HepG2 (cell line): Measurements from ENCODE around the gene ATAD3A. TPM values are rescaled to one million over a fixed set of nuclear protein-coding genes. Genes with fewer than 3 reads are reported as not detected.

Source experiments
- ARID4A ChIP-seq: sonication (generic); formaldehyde crosslinking; IDR thresholded peaks from 2 replicates; pipeline ENCODE4 v1.5.0; 2020; ENCODE audit warnings: mild to moderate bottlenecking, missing genetic modification reagents, borderline replicate concordance
- ARNT ChIP-seq: fragments of 450-650 bp; IDR thresholded peaks from 2 replicates; pipeline ENCODE4 v1.6.1; 2017
- DNMT1 ChIP-seq: sonication (generic); formaldehyde crosslinking; IDR thresholded peaks from 2 replicates; pipeline ENCODE4 v1.5.1; 2020; ENCODE audit warnings: mild to moderate bottlenecking, missing genetic modification reagents
- DPF2 ChIP-seq: sonication (generic); formaldehyde crosslinking; IDR thresholded peaks from 2 replicates; pipeline ENCODE4 v1.4.0; 2020; ENCODE audit warnings: mild to moderate bottlenecking, low read depth, missing genetic modification reagents, borderline replicate concordance
- ERF ChIP-seq: IDR thresholded peaks from 2 replicates; pipeline ENCODE4 v1.6.1; 2018; ENCODE audit warnings: missing biosample characterization, missing genetic modification reagents
- FOXO1 ChIP-seq: sonication (generic); formaldehyde crosslinking; IDR thresholded peaks from 2 replicates; pipeline ENCODE4 v1.4.0; 2020; ENCODE audit warnings: missing genetic modification reagents
- GMEB2 ChIP-seq: IDR thresholded peaks from 2 replicates; pipeline ENCODE4 v1.6.1; 2016; ENCODE audit warnings: missing biosample characterization, missing genetic modification reagents, low read depth
- KDM2A ChIP-seq: sonication (generic); formaldehyde crosslinking; IDR thresholded peaks from 2 replicates; pipeline ENCODE4 v1.4.0; 2020; ENCODE audit warnings: low read depth, missing genetic modification reagents, borderline replicate concordance
- KDM5B ChIP-seq: sonication (generic); formaldehyde crosslinking; IDR thresholded peaks from 2 replicates; pipeline ENCODE4 v1.4.0; 2020; ENCODE audit warnings: missing genetic modification reagents, mild to moderate bottlenecking, borderline replicate concordance
- KLF15 ChIP-seq: sonication (generic); formaldehyde crosslinking; IDR thresholded peaks from 2 replicates; pipeline ENCODE4 v1.8.1; 2023; ENCODE audit warnings: borderline replicate concordance, mild to moderate bottlenecking, inconsistent platforms, missing genetic modification reagents, mixed read lengths
- KLF9 ChIP-seq: IDR thresholded peaks from 2 replicates; pipeline ENCODE4 v1.6.1; 2016; ENCODE audit warnings: low read depth
- NFYB ChIP-seq: sonication (generic); formaldehyde crosslinking; IDR thresholded peaks from 2 replicates; pipeline ENCODE4 v1.4.0; 2020; ENCODE audit warnings: missing genetic modification reagents
- RFXANK ChIP-seq: IDR thresholded peaks from 2 replicates; pipeline ENCODE4 v1.6.1; 2016
- SMAD3 ChIP-seq: sonication (generic); formaldehyde crosslinking; IDR thresholded peaks from 2 replicates; pipeline ENCODE4 v1.4.0; 2020; ENCODE audit warnings: missing genetic modification reagents
- TAF1 ChIP-seq: sonication (generic); formaldehyde crosslinking; IDR thresholded peaks from 2 replicates; pipeline ENCODE4 v1.4.0; 2020; ENCODE audit warnings: missing genetic modification reagents
- TBX2 ChIP-seq: sonication (generic); formaldehyde crosslinking; IDR thresholded peaks from 2 replicates; pipeline ENCODE4 v1.5.0; 2020; ENCODE audit warnings: missing genetic modification reagents, mild to moderate bottlenecking, borderline replicate concordance
- ZBTB43 ChIP-seq: sonication (generic); formaldehyde crosslinking; conservative IDR thresholded peaks from 2 replicates; pipeline ENCODE4 v1.4.0; 2020; ENCODE audit warnings: missing genetic modification reagents
- ZHX1 ChIP-seq: sonication (generic); formaldehyde crosslinking; IDR thresholded peaks from 2 replicates; pipeline ENCODE4 v1.8.1; 2022; ENCODE audit warnings: low read depth, mild to moderate bottlenecking, missing genetic modification reagents
- ZNF678 ChIP-seq: sonication (generic); formaldehyde crosslinking; IDR thresholded peaks from 2 replicates; pipeline ENCODE4 v1.4.0; 2020; ENCODE audit warnings: mild to moderate bottlenecking, missing genetic modification reagents
- polyA plus RNA-seq, 8 experiments: library from polyadenylated mRNA; depleted of rRNA in 3 of 8; stranded (reverse) in 7 of 8; unstranded in 1 of 8; fragments of >200 nt; fragmentation: Illumina TruSeq in 4 of 8; extraction: Trizol in 4 of 8; gene quantifications; 2 replicates each; pipeline versions ENCODE4 v1.2.1 to v1.2.3, GENCODE V29; 2011 to 2016; ENCODE audit warnings: low read depth in 4 of 8, missing spikeins in 1 of 8, mixed read lengths in 1 of 8; ENCODE audit not compliant: insufficient read depth in 1 of 8
- total RNA-seq, 5 experiments: library from RNA; depleted of rRNA; stranded (reverse); fragments of >200 nt; fragmentation: Illumina TruSeq; extraction: Trizol; gene quantifications; 2 replicates each; pipeline ENCODE4 v1.2.3, GENCODE V29; 2016; ENCODE audit warnings: low read depth in 1 of 5

The ATAD3A gene
- total and polyA plus RNA-seq, 2 of the 13 experiments (the other 11 are each of a cell fraction or from before 2014, with no cell fraction given) = 10.6 to 49.0 TPM

- no peak for TF ChIP-seq ZBTB43
- TF ChIP-seq RFXANK = no peak
- peak; percentile 46; the same call in 1 of the 2 replicates for TF ChIP-seq KDM5B (CRISPR knock-in tag)
- TF ChIP-seq ZNF678 (CRISPR knock-in tag) = no peak
- no peak for TF ChIP-seq DNMT1
- TF ChIP-seq ARID4A (CRISPR knock-in tag) = peak; percentile 95
- no peak for TF ChIP-seq DPF2 (CRISPR knock-in tag)
- TF ChIP-seq FOXO1 (CRISPR knock-in tag) = no peak
- peak; percentile 76 for TF ChIP-seq TAF1 (CRISPR knock-in tag)
- peak; percentile 56; the same call in 1 of the 2 replicates for TF ChIP-seq KLF9 (CRISPR knock-in tag)
- peak; percentile 67; the same call in 1 of the 2 replicates for TF ChIP-seq ERF (CRISPR knock-in tag)
- peak; percentile 94 for TF ChIP-seq NFYB (CRISPR knock-in tag)
- TF ChIP-seq SMAD3 (CRISPR knock-in tag) = no peak
- peak; percentile 56; the same call in 1 of the 2 replicates for TF ChIP-seq TBX2 (CRISPR knock-in tag)
- no peak for TF ChIP-seq ARNT
- TF ChIP-seq GMEB2 (CRISPR knock-in tag) = peak; percentile 79
- TF ChIP-seq ZHX1 (CRISPR knock-in tag) = 0 out of 2 replicates have a peak, but pooled peaks have one; percentile 47
- TF ChIP-seq KDM2A (CRISPR knock-in tag) = peak; percentile 86
- TF ChIP-seq KLF15 = no peak
These were observed 40.4 kb upstream of the ATAD3A start, which contains the start of gene ATAD3B (continued) for GRCh38 chr1:1471389-1472052.
